A549 (cell line): ENCODE data around the gene GPR153.

Source experiments
- CHD2 ChIP-seq: fragments of 150-350 bp; IDR thresholded peaks from 2 replicates; pipeline ENCODE4 v1.6.1; 2014; ENCODE audit warnings: low read length; ENCODE audit not compliant: partially characterized antibody
- HOXB5 ChIP-seq: fragments of 250-450 bp; sonication (Bioruptor Pico); IDR thresholded peaks from 2 replicates; pipeline ENCODE4 v1.5.0; 2020; ENCODE audit warnings: mild to moderate bottlenecking, moderate library complexity
- ZFP36 ChIP-seq: fragments of 450-650 bp; IDR thresholded peaks from 2 replicates; pipeline ENCODE4 v1.6.1; 2014; ENCODE audit warnings: borderline replicate concordance; ENCODE audit not compliant: partially characterized antibody
- TF ChIP-seq, protein P1 (sequence below): fragments of >200 bp; sonication (Bioruptor Twin); formaldehyde crosslinking; IDR thresholded peaks from 3 replicates; pipeline ENCODE4 v1.5.1; 2016
- TF ChIP-seq, protein P2 (sequence below): IDR thresholded peaks from 2 replicates; pipeline ENCODE4 v1.6.1; 2012; ENCODE audit warnings: low read depth, borderline replicate concordance
- TF ChIP-seq, protein P3 (sequence below): IDR thresholded peaks from 2 replicates; pipeline ENCODE4 v1.6.1; 2012
- TF ChIP-seq, protein P4 (sequence below): fragments of 150-350 bp; IDR thresholded peaks from 2 replicates; pipeline ENCODE4 v1.6.1; 2014; ENCODE audit warnings: low read depth, mild to moderate bottlenecking, low read length

DNA sequence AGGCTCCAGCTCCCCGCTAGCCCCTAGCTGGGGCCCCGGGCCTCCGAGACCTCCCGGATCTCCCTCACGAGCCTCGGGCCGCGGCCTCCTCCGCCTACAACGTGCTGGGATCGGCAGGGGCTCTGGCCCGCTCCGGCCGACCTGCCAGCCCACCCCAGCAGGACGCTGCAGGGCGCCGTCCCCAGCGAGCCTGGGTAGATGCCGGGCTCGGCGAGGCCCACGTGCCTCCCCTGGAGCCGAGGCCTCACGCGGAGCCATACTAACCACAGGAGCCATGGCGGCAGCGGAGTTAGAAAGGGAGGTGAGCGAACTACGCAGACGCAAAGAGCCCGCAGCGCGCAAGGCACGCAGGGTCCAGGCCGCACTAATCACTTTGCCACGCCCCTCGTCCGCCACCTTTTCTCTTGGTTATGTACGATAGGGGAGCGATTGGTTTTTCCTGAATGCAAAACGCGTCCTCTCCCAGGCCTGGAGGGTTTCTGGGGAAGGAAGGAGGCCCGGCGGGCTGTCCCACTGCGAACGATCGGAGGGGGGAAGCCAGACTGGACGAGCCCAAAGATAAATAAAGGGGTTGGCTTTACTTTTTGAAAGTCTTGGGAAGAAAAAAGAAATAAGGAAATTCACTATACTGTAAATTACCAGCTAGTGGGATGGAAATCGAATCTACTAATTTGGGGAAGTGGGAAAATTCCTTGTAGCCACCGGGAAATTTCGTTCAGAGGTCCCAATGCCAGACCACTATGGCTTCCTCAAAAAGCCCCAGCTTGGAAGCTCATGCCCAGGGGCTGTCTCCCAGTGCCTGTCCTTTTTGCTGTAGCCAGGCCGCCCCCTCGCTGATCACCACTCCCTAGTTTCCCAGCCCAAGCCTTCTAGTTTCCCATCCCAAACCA, 61.4 kb downstream of the GPR153 start, which contains the start of gene RPL22:
- no peak for TF ChIP-seq CHD2
- no peak for TF ChIP-seq ZFP36
- TF ChIP-seq, protein P1, sequence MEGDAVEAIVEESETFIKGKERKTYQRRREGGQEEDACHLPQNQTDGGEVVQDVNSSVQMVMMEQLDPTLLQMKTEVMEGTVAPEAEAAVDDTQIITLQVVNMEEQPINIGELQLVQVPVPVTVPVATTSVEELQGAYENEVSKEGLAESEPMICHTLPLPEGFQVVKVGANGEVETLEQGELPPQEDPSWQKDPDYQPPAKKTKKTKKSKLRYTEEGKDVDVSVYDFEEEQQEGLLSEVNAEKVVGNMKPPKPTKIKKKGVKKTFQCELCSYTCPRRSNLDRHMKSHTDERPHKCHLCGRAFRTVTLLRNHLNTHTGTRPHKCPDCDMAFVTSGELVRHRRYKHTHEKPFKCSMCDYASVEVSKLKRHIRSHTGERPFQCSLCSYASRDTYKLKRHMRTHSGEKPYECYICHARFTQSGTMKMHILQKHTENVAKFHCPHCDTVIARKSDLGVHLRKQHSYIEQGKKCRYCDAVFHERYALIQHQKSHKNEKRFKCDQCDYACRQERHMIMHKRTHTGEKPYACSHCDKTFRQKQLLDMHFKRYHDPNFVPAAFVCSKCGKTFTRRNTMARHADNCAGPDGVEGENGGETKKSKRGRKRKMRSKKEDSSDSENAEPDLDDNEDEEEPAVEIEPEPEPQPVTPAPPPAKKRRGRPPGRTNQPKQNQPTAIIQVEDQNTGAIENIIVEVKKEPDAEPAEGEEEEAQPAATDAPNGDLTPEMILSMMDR, result no peak
- TF ChIP-seq, protein P2, sequence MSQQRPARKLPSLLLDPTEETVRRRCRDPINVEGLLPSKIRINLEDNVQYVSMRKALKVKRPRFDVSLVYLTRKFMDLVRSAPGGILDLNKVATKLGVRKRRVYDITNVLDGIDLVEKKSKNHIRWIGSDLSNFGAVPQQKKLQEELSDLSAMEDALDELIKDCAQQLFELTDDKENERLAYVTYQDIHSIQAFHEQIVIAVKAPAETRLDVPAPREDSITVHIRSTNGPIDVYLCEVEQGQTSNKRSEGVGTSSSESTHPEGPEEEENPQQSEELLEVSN, result peak; percentile 26; the same call in 1 of the 2 replicates
- TF ChIP-seq, protein P3, sequence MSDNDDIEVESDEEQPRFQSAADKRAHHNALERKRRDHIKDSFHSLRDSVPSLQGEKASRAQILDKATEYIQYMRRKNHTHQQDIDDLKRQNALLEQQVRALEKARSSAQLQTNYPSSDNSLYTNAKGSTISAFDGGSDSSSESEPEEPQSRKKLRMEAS, result peak; percentile 97
- no peak for TF ChIP-seq HOXB5 (CRISPR knock-in tag)
- TF ChIP-seq, protein P4, sequence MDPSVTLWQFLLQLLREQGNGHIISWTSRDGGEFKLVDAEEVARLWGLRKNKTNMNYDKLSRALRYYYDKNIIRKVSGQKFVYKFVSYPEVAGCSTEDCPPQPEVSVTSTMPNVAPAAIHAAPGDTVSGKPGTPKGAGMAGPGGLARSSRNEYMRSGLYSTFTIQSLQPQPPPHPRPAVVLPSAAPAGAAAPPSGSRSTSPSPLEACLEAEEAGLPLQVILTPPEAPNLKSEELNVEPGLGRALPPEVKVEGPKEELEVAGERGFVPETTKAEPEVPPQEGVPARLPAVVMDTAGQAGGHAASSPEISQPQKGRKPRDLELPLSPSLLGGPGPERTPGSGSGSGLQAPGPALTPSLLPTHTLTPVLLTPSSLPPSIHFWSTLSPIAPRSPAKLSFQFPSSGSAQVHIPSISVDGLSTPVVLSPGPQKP, result no peak
